Right renal cortex interstitium (tissue), 3 donors: ENCODE measurements around the gene DNAH17. TPM values are rescaled to one million over a fixed set of nuclear protein-coding genes. Genes with fewer than 3 reads are reported as not detected.

Experiments
- DNase-seq, 3 donors: peaks; one replicate each; pipeline ENCODE4 v3.0.0-alpha.2; 2013; ENCODE audit warnings: low read depth in 3 of 3, low spot score in 2 of 3
- polyA plus RNA-seq, 3 donors: library from polyadenylated mRNA; unstranded; fragments of 120-200 nt; gene quantifications; one replicate each; pipeline ENCODE4 v1.2.1, GENCODE V29; 2013; ENCODE audit not compliant: insufficient read length in 3 of 3

DNAH17 gene
- polyA plus RNA-seq, 3 donors = 1.5 to 1.7 (median 1.7) TPM

DNA sequence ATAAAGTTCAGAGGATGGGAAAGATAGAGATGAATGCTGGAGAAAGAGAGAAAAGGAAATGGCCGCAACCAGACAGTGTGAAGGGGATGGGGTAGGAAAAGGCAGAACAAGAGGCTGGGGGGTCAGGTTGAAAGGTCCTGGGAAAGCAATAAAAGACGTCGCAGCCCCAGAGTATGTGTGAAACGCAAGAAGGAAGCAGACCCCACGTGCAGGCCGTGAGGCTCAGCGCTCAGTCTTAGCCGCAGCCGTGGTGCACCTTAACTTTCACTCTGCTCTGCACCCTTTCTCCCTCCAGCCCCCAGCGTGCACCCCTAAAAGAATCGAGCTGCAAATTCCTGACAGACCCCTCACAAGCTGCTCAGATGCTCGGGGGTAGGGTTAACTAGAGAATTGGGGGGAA lies 1.9 kb downstream of the DNAH17 start:
- no peak for DNase-seq

DNA sequence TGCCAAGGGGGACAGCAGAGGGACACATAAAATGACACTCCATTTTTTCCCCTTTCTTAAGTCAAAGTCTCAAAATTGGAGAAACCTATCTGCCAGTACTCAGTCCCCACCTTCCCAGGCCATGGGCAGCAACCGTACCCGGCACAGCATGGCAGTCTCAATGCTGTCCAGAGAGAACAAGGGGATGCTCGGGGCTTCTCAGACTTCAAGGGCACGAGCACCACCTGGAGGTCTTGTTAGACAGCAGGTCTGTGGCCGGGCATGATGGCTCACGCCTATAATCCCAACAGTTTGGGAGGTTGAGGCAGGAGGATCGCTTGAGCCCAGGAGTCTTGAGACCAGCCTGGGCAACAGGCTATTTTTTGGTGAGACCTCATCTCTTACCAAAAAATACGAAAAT lies 3.2 kb downstream of the DNAH17 start:
- DNase-seq = no peak

GRCh38 chr17:78572239-78573205 lies 4.7 kb downstream of the DNAH17 start:
- no peak for DNase-seq

GRCh38 chr17:78571329-78571728 lies 5.9 kb downstream of the DNAH17 start:
- no peak for DNase-seq

- no peak for DNase-seq
Measured at GRCh38 chr17:78568494-78569115, 8.6 kb downstream of the DNAH17 start.

DNA sequence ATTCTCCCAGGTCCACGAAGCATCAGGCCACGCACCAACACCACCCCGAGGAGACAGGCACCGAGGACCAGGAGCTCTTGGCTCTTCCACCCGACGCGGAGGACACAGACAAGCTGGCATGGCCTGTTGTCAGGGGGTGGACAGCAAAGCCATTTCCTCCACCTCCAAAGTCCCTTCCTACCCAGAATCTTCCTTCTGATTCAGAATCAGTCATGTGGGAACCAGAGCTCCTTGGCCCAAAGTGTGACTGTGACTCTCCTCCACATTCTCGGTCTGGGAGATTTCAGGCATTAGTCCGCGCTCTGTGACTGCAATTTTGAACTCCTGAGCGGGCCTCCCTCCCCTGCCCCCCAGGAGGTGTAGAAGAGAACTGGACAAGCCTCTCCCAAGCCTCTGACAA lies 9.2 kb downstream of the DNAH17 start:
- DNase-seq = no peak

DNA sequence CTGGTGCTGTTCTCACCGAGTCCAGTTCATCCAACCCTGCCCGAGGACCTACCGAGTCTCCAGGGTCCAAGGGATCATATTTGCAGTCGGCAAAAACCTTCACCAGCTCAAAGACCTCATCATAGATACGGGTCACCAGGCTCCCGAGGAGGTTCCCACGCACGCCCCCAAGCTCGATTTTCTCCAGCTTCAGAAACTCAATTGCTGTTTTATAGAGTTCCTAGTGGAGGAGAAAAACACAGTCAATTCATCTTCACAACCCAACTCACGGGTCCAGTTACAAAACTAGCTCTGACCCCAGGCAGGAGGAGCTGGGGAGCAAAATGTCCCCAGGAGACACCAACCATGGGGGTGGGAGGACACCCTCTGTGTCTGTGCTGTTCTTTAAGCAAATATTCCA lies 10.2 kb downstream of the DNAH17 start:
- no peak for DNase-seq

DNA sequence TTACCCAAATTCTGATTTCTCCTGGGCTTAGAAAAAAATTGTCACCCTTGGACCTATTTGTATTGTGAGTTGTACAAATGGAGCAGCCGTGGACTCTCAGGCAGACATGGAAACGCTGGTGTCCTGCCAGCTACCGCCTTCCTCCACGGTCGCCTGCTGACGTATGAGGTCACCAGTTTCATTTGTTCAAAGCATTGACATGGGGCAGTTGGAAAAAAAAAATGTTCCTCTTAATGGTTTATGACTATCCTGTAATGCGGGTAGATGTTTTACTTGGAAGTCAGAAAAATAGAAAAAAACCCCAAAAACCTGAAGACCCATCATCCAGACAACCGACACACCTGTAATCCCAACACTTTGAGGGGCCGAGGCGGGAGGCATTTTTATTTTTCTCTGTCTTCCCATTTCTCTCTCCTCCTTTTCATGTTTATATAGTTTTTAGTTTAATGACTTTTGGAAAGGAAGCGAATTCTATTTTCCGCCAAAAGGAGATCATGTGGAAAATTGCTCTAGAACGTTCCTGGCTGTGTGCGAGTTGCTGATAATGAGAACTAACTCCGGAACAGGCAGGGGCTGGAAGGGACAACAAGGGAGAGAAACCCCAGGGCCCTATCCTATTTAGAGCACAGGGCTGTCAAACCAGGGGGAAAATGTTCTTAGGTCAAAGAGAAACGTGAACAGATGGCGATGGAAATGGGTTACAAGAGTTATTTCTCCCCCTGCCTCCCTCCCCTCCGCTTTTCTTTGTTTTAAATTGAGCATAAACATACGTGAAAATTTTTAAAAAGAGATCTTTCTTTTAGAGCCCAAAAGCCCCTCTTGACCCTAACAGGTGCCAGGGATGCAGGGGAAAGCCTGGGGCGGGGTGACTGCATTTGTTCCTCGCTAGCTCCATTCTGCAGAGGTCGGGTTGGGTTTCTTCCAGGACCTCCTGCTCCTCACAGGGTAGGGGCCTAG lies 13.7 kb downstream of the DNAH17 start:
- DNase-seq = no peak

GRCh38 chr17:78562734-78563133 lies 14.5 kb downstream of the DNAH17 start:
- DNase-seq = no peak

DNA sequence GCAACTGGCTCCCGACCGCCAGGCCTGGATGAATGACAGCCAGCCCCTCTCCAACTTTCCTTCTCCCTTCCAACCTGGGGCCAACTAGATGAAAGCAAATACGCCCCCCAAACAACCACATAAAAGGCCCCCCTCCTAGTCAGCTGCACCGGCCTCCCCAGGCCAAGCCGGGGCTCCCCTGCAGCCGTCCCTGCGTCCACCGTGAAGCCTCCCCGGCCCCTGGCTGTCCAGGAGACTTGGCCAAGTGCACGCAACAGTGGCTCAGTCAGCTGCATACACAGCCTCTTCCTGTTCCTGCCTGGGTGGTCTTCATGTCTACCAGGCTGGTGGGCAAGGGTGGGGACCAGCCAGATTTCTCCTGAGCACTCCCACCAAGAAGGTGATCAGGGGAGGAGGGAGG lies 16.0 kb downstream of the DNAH17 start:
- DNase-seq = no peak

- no peak for DNase-seq
Measured at GRCh38 chr17:78560731-78561130, 16.5 kb downstream of the DNAH17 start.

GRCh38 chr17:78559749-78560368 lies 17.3 kb downstream of the DNAH17 start:
- DNase-seq = no peak

DNA sequence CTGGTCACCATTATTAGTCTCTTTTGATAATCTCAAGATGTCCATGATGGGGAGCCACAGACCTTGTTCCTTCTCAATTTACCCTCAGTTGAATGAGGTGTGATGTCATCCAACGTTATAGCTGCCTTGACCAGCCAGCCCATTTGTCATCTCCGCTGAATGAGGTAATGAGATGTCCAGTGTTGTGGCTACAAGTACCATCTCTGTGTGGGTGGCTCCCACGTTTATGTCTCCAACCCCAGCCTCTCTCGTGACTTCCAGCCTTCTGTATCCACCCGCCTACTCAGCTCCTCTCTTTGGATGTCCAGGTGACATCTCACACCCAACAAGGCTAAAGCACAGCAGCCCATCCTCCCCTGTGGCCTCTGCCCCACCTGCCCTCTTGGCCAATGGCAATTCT lies 18.2 kb downstream of the DNAH17 start:
- DNase-seq = no peak

GRCh38 chr17:78558181-78558850 lies 18.9 kb downstream of the DNAH17 start:
- DNase-seq = no peak

DNA sequence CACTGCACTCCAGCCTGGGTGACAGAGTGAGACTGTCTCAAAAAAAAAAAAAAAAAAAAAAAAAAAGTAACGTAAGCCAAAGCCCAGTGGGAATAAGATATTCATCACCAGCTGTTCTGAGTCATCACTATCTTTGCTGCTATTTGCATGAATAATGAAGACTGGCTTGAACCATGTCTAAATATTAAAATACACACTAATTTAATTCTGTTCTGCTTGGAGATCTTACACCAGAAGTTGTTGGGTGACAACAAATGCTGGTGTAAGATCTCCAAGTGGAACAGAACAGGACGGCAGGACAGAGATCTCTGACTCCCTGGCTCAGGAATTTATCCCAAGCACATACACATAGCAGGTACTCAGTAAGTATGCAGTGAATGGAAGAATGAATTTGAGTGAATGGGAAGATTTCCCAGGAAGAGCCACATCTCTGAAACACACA lies 19.6 kb downstream of the DNAH17 start:
- no peak for DNase-seq

DNA sequence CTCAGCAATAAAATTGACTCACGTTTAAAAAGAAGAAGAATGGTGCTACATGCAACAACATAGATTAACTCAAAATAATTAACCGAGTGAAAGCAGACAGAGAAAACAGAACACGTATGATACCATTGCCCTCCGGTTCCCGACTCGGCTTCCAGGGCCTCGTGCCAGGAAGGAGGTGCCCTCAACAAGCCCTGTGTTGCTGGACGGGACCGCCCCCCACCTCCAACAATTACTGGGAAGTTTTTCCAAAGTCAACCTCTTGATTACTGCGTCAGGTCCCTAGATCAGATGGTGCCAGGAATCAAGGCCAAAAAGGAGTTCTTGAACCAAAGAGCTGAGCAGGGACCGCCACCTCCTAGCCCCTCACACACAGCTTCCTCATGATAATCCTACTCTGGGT lies 20.4 kb downstream of the DNAH17 start:
- no peak for DNase-seq

- DNase-seq = no peak
Measured at GRCh38 chr17:78555746-78556401, 21.3 kb downstream of the DNAH17 start.

GRCh38 chr17:78550464-78550863 lies 26.7 kb downstream of the DNAH17 start:
- DNase-seq = no peak

DNA sequence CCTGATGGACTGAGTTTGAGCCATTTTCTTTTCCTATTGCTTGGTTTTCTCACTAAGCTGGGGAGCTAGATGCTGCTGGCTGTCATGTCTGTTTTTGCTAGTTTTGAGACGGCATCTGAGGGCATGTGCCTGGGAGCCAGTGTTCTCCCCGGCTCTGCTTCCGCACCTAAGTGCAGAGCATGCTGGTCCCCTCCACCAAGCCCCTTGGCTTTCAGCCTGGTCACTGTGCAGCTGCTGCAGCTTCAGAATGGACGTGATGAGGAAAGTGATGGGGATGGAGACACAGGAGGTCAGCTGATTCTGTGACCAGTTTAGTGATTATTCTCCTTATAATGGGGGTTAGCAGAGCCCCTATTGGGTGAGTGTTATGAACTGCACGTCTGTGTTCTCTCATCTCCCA lies 28.5 kb downstream of the DNAH17 start:
- DNase-seq = no peak
